NCI-H1417 treated with DMSO at 0.1 percent for 48 hours (cell line): ENCODE measurements around the gene LHX5.

Source experiments
- DNase-seq: peaks from one replicate; lab custom pipeline; 2025; lab: John Stamatoyannopoulos, UW

The LHX5 gene

GRCh38 chr12:113477842-113478215, 6.2 kb upstream of the LHX5 start:
- DNase-seq = no peak

GRCh38 chr12:113477171-113477841, 5.6 kb upstream of the LHX5 start:
- no peak for DNase-seq

GRCh38 chr12:113476176-113476986, 4.7 kb upstream of the LHX5 start:
- DNase-seq = peak; percentile 66

- DNase-seq = no peak
Observed at GRCh38 chr12:113475451-113476175, 3.9 kb upstream of the LHX5 start.

- no peak for DNase-seq
Observed at GRCh38 chr12:113474635-113475436, 3.2 kb upstream of the LHX5 start.

GRCh38 chr12:113473942-113474341, 2.3 kb upstream of the LHX5 start:
- DNase-seq = no peak

- no peak for DNase-seq
Observed at GRCh38 chr12:113473400-113473799, 1.7 kb upstream of the LHX5 start.

GRCh38 chr12:113472191-113473121, 785 bp upstream of the LHX5 start:
- no peak for DNase-seq

GRCh38 chr12:113470871-113471618, 626 bp downstream of the LHX5 start:
- DNase-seq = no peak

GRCh38 chr12:113469949-113470743, 1.5 kb downstream of the LHX5 start:
- DNase-seq = no peak

- no peak for DNase-seq
Observed at GRCh38 chr12:113469224-113469948, 2.3 kb downstream of the LHX5 start.

- DNase-seq = no peak
Observed at GRCh38 chr12:113468365-113469223, 3.1 kb downstream of the LHX5 start.

- no peak for DNase-seq
Observed at GRCh38 chr12:113467502-113468364, 3.9 kb downstream of the LHX5 start.

- DNase-seq = no peak
Observed at GRCh38 chr12:113467142-113467501, 4.5 kb downstream of the LHX5 start.

GRCh38 chr12:113466454-113467141, 5.1 kb downstream of the LHX5 start:
- DNase-seq = no peak

GRCh38 chr12:113465808-113466453, 5.7 kb downstream of the LHX5 start:
- DNase-seq = no peak
